ENCODE measurements around the gene ITM2C. TPM values are rescaled to one million over a fixed set of nuclear protein-coding genes. Genes with fewer than 3 reads are reported as not detected.

ITM2C gene
- total and polyA plus RNA-seq, 2 of the 13 experiments (the other 11 are each of a cell fraction or from before 2014, with no cell fraction given), result 70.5 to 270 TPM

DNA sequence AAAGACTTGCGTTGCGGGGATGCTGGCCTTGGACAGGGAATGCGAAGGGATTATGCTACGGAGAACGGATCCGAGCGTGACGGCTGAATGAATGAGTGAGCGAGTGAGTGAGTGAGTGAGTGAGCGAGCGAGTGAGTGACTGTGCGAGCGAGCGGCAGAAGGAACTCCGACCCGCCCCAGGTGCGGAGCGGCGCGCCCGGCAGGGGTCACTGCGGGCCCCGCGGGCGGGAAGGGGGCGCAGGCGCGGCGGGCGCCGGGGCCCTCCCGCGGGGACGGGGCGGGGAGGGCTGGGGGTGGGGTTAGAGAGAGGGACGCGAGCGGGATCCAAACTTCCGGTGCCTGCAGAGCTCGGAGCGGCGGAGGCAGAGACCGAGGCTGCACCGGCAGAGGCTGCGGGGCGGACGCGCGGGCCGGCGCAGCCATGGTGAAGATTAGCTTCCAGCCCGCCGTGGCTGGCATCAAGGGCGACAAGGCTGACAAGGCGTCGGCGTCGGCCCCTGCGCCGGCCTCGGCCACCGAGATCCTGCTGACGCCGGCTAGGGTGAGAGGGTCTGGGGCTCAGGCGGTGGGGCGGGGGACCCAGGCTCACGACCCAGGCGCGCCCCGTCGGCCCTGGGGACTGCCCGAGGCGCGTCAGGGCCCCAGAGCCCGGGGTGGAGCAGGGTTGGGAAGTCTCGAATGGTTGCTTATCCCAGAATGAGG, at the start of gene ITM2C (continued):
- TF ChIP-seq ADNP (CRISPR knock-in tag; IDR thresholded peaks at IDR 0.05) (no peak), ARNT2 (CRISPR knock-in tag; IDR thresholded peaks at IDR 0.05; ENCODE audit: low read depth) (no peak; the same call in 1 of the 2 replicates), BRCA1 (CRISPR knock-in tag; IDR thresholded peaks at IDR 0.05) (no peak), MLLT10 (CRISPR knock-in tag; IDR thresholded peaks at IDR 0.05) (no peak), SNAPC2 (CRISPR knock-in tag; IDR thresholded peaks at IDR 0.05) (no peak), ZNF678 (CRISPR knock-in tag; IDR thresholded peaks at IDR 0.05) (no peak), PBX2 (CRISPR knock-in tag; IDR thresholded peaks at IDR 0.05) (no peak), TGIF2 (CRISPR knock-in tag; IDR thresholded peaks at IDR 0.05) (no peak), ZSCAN31 (CRISPR knock-in tag; IDR thresholded peaks at IDR 0.05; ENCODE audit: low read depth) (no peak), ZBTB7A (CRISPR knock-in tag; IDR thresholded peaks at IDR 0.05) (no peak), ZNF619 (CRISPR knock-in tag; IDR thresholded peaks at IDR 0.05) (no peak), ONECUT2 (CRISPR knock-in tag; IDR thresholded peaks at IDR 0.05) (no peak), ZNF318 (CRISPR knock-in tag; IDR thresholded peaks at IDR 0.05) (no peak; the same call in 1 of the 2 replicates), FOXC1 (CRISPR knock-in tag; IDR thresholded peaks at IDR 0.05; ENCODE audit: borderline replicate concordance) (peak; percentile 65; the same call in 1 of the 2 replicates), ASH2L (IDR thresholded peaks at IDR 0.05; ENCODE audit: insufficient read length, low read depth, low read length) (peak; percentile 96), ZNF747 (CRISPR knock-in tag; IDR thresholded peaks at IDR 0.05; ENCODE audit: borderline replicate concordance) (no peak), ZNF552 (CRISPR knock-in tag; IDR thresholded peaks at IDR 0.05; ENCODE audit: borderline replicate concordance) (no peak), PAWR (CRISPR knock-in tag; IDR thresholded peaks at IDR 0.05; ENCODE audit: borderline replicate concordance) (no peak), FOXK2 (IDR thresholded peaks at IDR 0.05) (no peak), NPAS2 (CRISPR knock-in tag; IDR thresholded peaks at IDR 0.05; ENCODE audit: borderline replicate concordance) (no peak)
- TF ChIP-seq, protein P1, sequence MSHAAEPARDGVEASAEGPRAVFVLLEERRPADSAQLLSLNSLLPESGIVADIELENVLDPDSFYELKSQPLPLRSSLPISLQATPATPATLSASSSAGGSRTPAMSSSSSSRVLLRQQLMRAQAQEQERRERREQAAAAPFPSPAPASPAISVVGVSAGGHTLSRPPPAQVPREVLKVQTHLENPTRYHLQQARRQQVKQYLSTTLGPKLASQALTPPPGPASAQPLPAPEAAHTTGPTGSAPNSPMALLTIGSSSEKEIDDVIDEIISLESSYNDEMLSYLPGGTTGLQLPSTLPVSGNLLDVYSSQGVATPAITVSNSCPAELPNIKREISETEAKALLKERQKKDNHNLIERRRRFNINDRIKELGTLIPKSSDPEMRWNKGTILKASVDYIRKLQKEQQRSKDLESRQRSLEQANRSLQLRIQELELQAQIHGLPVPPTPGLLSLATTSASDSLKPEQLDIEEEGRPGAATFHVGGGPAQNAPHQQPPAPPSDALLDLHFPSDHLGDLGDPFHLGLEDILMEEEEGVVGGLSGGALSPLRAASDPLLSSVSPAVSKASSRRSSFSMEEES (CRISPR knock-in tag; IDR thresholded peaks at IDR 0.05), result no peak
